Fibroblast of skin of left quadriceps (primary cell): Measurements from ENCODE around the gene NPC1.
"Not testable (repeated sequence)": the region's sequence is repeated elsewhere in the genome, so short reads cannot be mapped to it uniquely, and the experiment has no call there.

ENCODE experiments used
- DNase-seq, 2 experiments: peaks; one replicate each; pipeline ENCODE4 v3.0.0-alpha.2; 2013; ENCODE audit warnings: low read depth in 2 of 2

The NPC1 gene

GRCh38 chr18:23575309-23575651 lies 11.0 kb downstream of the NPC1 start:
- DNase-seq, result no peak

- no peak for DNase-seq
Measured at GRCh38 chr18:23574611-23575308, 11.5 kb downstream of the NPC1 start.

- no peak for DNase-seq
Measured at GRCh38 chr18:23573626-23574431, 12.5 kb downstream of the NPC1 start.

- DNase-seq, result no peak
Measured at GRCh38 chr18:23573020-23573419, 13.3 kb downstream of the NPC1 start.

GRCh38 chr18:23572570-23572969 lies 13.7 kb downstream of the NPC1 start:
- no peak for DNase-seq

GRCh38 chr18:23572012-23572411 lies 14.3 kb downstream of the NPC1 start:
- no peak for DNase-seq

GRCh38 chr18:23570912-23571504 lies 15.3 kb downstream of the NPC1 start:
- DNase-seq, result no peak

- DNase-seq, result no peak
Measured at GRCh38 chr18:23569299-23570063, 16.8 kb downstream of the NPC1 start.

GRCh38 chr18:23568281-23569138 lies 17.8 kb downstream of the NPC1 start:
- DNase-seq, result no peak

- DNase-seq, result no peak
Measured at GRCh38 chr18:23567671-23568070, 18.6 kb downstream of the NPC1 start.

- no peak for DNase-seq
Measured at GRCh38 chr18:23565916-23566547, 20.3 kb downstream of the NPC1 start.

GRCh38 chr18:23563377-23564043 lies 22.8 kb downstream of the NPC1 start:
- no peak for DNase-seq

- no peak for DNase-seq
Measured at GRCh38 chr18:23560186-23560585, 26.1 kb downstream of the NPC1 start.

GRCh38 chr18:23557511-23557910 lies 28.8 kb downstream of the NPC1 start:
- not testable (repeated sequence) for DNase-seq

- DNase-seq, result no peak
Measured at GRCh38 chr18:23556145-23556780, 30.0 kb downstream of the NPC1 start.

GRCh38 chr18:23553887-23554286 lies 32.4 kb downstream of the NPC1 start:
- DNase-seq, result no peak

- no peak for DNase-seq
Measured at GRCh38 chr18:23552505-23552904, 33.8 kb downstream of the NPC1 start.

- no peak for DNase-seq
Measured at GRCh38 chr18:23551978-23552377, 34.3 kb downstream of the NPC1 start.

GRCh38 chr18:23550898-23551297 lies 35.4 kb downstream of the NPC1 start:
- DNase-seq, result no peak

- no peak for DNase-seq
Measured at GRCh38 chr18:23548719-23549118, 37.6 kb downstream of the NPC1 start.
